ENCODE results near the gene SMARCD2.
A peak's percentile ranks its signal among the peaks of the same experiment; 100 is the strongest.

The SMARCD2 gene

DNA sequence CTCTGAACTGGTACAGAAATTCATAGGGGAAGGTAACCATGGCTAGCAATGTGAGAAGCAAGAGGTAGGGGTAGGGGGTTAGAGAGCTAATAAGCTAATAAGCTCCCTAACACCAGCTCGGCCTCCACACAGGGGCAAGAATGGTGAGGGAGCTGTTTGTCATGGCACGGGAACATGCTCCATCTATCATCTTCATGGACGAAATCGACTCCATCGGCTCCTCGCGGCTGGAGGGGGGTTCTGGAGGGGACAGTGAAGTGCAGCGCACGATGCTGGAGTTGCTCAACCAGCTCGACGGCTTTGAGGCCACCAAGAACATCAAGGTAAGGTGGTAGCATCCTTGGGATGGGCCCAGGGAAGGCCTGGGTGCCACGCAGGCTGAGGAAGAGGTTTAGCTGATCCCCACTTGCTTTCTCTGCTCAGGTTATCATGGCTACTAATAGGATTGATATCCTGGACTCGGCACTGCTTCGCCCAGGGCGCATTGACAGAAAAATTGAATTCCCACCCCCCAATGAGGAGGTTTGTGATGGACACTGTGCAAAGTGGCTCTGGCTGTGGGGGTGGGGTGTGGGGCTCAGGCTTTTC is 11.5 kb downstream of the SMARCD2 start:
- no peak for DNase-seq (ENCODE audit: low read depth)
- TF ChIP-seq POLR2A (IDR thresholded peaks at IDR 0.05; ENCODE audit: extremely low read depth, insufficient read length), result no peak
- TF ChIP-seq, protein P1, sequence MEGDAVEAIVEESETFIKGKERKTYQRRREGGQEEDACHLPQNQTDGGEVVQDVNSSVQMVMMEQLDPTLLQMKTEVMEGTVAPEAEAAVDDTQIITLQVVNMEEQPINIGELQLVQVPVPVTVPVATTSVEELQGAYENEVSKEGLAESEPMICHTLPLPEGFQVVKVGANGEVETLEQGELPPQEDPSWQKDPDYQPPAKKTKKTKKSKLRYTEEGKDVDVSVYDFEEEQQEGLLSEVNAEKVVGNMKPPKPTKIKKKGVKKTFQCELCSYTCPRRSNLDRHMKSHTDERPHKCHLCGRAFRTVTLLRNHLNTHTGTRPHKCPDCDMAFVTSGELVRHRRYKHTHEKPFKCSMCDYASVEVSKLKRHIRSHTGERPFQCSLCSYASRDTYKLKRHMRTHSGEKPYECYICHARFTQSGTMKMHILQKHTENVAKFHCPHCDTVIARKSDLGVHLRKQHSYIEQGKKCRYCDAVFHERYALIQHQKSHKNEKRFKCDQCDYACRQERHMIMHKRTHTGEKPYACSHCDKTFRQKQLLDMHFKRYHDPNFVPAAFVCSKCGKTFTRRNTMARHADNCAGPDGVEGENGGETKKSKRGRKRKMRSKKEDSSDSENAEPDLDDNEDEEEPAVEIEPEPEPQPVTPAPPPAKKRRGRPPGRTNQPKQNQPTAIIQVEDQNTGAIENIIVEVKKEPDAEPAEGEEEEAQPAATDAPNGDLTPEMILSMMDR (IDR thresholded peaks at IDR 0.05; ENCODE audit: low read depth, low read length), result no peak
- TF ChIP-seq, protein P2, sequence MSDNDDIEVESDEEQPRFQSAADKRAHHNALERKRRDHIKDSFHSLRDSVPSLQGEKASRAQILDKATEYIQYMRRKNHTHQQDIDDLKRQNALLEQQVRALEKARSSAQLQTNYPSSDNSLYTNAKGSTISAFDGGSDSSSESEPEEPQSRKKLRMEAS (IDR thresholded peaks at IDR 0.05; ENCODE audit: low read depth, low read length), result no peak
- no peak for TF ChIP-seq MYC (IDR thresholded peaks at IDR 0.05; ENCODE audit: low read depth, low read length)
- no peak overlapping the region for H3K4me3 ChIP-seq (ENCODE audit: low read depth, low read length)

DNA sequence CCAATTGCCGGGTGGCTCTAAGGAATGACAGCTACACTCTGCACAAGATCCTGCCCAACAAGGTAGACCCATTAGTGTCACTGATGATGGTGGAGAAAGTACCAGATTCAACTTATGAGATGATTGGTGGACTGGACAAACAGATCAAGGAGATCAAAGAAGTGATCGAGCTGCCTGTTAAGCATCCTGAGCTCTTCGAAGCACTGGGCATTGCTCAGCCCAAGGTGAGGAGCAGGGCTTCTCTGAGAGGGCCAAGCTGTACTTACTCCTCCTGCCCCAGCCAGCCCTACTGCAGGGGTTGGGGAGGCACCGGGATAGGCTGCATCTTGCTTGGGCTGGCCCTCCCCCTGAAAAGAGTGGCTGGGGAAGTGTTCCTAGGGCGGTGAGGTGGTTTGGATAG is 12.2 kb downstream of the SMARCD2 start:
- DNase-seq (ENCODE audit: low read depth), result no peak
- TF ChIP-seq POLR2A (IDR thresholded peaks at IDR 0.05; ENCODE audit: extremely low read depth, insufficient read length) (no peak), MYC (IDR thresholded peaks at IDR 0.05; ENCODE audit: low read depth, low read length) (no peak)
- TF ChIP-seq, protein P1 (IDR thresholded peaks at IDR 0.05; ENCODE audit: low read depth, low read length), result no peak
- TF ChIP-seq, protein P2 (IDR thresholded peaks at IDR 0.05; ENCODE audit: low read depth, low read length), result no peak
- no peak overlapping the region for H3K4me3 ChIP-seq (ENCODE audit: low read depth, low read length)

DNA sequence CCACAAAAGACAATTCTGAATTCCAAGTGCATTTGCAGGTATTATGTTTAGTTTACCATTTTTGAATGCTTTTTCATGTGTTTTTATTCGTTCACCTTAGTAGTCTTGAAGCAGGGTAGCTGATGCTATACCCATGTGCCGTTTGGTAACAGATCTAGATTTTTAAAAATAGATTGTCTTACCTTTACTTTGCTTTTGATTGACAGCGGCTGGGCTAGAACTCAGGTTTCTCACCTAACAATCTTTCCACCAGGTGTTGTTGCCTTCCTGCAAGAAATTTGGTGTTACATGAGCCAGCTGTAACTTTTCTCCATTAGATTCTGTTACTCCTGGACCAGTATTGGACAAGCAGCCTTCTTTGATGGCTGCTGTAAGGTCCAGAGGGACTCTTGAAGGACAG is 13.5 kb downstream of the SMARCD2 start:
- H3K4me3 ChIP-seq (ENCODE audit: low read depth, low read length), result peak overlapping the region; percentile 98
- DNase-seq (ENCODE audit: low read depth), result no peak
- TF ChIP-seq, protein P1 (IDR thresholded peaks at IDR 0.05; ENCODE audit: low read depth, low read length), result no peak
- TF ChIP-seq, protein P2 (IDR thresholded peaks at IDR 0.05; ENCODE audit: low read depth, low read length), result no peak
- TF ChIP-seq POLR2A (IDR thresholded peaks at IDR 0.05; ENCODE audit: extremely low read depth, insufficient read length), result no peak
- TF ChIP-seq MYC (IDR thresholded peaks at IDR 0.05; ENCODE audit: low read depth, low read length), result no peak

DNA sequence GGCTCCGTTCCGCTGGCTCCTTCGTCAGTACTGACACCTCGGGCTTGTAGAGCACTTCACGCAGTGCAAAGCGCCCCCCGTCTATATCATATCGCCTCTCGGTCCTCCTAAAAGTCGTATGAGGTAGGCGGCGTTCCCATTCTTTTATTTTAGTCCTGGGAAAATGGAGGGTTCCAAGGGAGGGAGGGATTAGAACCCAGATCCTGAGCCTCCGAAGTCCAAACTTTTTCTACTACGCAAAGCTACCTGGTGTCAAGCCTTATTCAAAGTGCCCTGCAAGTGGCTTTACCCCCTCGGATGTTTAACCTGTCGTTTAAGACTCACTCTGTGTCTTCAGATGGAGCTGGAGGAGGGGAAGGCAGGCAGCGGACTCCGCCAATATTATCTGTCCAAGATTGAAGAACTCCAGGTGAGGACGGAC is 14.7 kb downstream of the SMARCD2 start:
- peak overlapping the region; percentile 98 for H3K4me3 ChIP-seq (ENCODE audit: low read depth, low read length)
- DNase-seq (ENCODE audit: low read depth), result no peak
- TF ChIP-seq MYC (IDR thresholded peaks at IDR 0.05; ENCODE audit: low read depth, low read length) (no peak), POLR2A (IDR thresholded peaks at IDR 0.05; ENCODE audit: extremely low read depth, insufficient read length) (no peak)
- TF ChIP-seq, protein P1 (IDR thresholded peaks at IDR 0.05; ENCODE audit: low read depth, low read length), result no peak
- TF ChIP-seq, protein P2 (IDR thresholded peaks at IDR 0.05; ENCODE audit: low read depth, low read length), result no peak

DNA sequence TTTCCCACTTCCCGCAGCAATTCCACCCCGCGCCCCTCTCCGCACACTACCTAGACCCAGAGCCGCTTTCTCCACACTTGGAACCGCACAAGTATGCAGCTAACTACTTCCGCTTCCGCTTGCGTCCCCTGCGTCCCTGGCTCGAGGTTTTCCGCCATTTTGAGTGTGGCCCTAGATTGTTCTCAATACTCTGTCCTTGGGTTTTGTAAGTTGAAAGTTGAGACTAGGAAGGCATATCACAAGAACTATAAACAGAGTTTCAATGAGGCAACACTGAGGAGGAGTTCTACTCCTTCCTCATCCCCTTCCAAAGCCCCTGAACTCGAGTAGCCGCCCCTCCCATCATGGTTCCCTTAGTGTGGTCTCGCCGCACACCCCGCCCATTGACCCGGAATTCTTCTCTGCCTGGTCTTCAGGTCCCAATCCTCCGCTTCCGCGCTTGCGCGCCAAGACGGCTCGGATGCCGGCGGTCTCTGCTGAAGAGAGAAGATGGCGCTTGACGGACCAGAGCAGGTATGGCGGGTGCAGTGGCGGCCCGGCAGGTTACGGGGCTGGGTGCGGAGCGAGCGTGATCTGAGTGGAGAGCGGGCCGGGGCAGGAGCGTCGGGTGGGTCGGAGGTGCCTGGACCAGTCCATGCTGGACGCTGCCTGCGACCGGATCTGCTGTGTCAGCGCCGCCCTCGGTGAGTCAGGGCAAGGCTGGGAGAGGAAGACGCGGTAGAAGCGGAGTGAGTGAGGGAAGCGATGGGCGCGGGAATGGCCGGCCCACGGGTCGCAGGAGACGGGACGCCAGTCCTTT is 15.3 kb downstream of the SMARCD2 start, which contains the start of the genes FTSJ3 and PSMC5:
Gene FTSJ3 (minus strand): TSS at position 662 of the 799 bp plus-strand sequence. CDS start 761 bp downstream, outside the sequence.
Gene PSMC5 (plus strand): TSS at position 430 of the 799 bp plus-strand sequence. CDS start 60 bp downstream, at position 490.
- TF ChIP-seq POLR2A (IDR thresholded peaks at IDR 0.05; ENCODE audit: extremely low read depth, insufficient read length), result peak; percentile 85
- TF ChIP-seq, protein P2 (IDR thresholded peaks at IDR 0.05; ENCODE audit: low read depth, low read length), result peak; percentile 61; the same call in 1 of the 2 replicates
- TF ChIP-seq MYC (IDR thresholded peaks at IDR 0.05; ENCODE audit: low read depth, low read length), result peak; percentile 36; the same call in 1 of the 2 replicates
- TF ChIP-seq, protein P1 (IDR thresholded peaks at IDR 0.05; ENCODE audit: low read depth, low read length), result peak; percentile 23
- peak; percentile 95 for DNase-seq (ENCODE audit: low read depth)
- H3K4me3 ChIP-seq (ENCODE audit: low read depth, low read length), result peak within 1 kb of the TSS; percentile 98

All from NB4 (cell line).